HG02884 (cell line): Measurements from ENCODE around the gene TXNDC12.
A peak's percentile ranks its signal among the peaks of the same experiment; 100 is the strongest.
"Not testable (repeated sequence)": the region's sequence is repeated elsewhere in the genome, so short reads cannot be mapped to it uniquely, and the experiment has no call there.

Source experiments
- ATAC-seq: cut with Tn5 transposase; IDR thresholded peaks from one replicate; pipeline ENCODE4 v1.9.1; 2021; ENCODE audit warnings: mild to moderate bottlenecking, moderate library complexity; ENCODE audit not compliant: unreplicated experiment

The TXNDC12 gene

DNA sequence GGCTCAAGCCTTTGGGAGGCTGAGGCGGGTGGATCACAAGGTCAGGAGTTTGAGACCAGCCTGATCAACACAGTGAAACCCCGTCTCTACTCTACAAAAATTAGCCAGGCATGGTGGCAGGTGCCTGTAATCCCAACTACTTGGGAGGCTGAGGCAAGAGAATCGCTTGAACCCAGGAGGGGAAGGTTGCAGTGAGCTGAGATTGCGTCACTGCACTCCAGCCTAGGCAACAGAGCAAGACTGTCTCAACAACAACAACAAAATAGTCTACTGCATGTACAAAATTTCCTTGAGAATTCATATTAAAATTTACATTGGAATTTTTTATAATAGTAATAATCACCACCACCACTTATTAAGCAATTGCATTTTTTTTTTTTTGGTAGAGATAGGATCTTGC is 5.7 kb downstream of the TXNDC12 start:
- ATAC-seq: not testable (repeated sequence)

DNA sequence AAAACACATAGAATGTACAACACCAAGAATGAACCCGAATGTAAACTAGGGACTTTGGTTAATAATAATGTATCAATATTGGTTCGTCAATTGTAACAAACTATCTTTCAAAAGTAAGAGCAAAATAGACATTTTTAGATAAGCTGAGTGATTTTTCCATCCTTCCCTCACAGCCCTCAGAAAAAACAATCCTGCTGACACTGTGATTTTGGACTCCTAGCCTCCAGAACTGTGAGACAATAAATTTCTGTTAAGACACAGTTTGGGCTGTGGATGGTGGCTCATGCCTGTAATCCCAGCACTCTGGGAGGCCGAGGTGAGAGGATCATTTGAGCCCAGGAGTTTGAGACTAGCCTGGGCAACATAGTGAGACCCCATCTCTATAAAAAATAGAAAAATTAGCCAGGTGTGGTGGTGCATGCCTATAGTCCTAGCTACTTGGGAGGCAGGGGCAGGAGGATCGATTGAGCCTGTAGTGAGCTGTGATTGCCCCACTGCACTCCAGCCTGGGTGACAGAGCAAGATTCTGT is 9.3 kb downstream of the TXNDC12 start:
- not testable (repeated sequence) for ATAC-seq

- no peak for ATAC-seq
These were observed 9.8 kb downstream of the TXNDC12 start for GRCh38 chr1:52045236-52045635.

- no peak for ATAC-seq
These were observed 13.3 kb downstream of the TXNDC12 start for GRCh38 chr1:52041551-52042185.

DNA sequence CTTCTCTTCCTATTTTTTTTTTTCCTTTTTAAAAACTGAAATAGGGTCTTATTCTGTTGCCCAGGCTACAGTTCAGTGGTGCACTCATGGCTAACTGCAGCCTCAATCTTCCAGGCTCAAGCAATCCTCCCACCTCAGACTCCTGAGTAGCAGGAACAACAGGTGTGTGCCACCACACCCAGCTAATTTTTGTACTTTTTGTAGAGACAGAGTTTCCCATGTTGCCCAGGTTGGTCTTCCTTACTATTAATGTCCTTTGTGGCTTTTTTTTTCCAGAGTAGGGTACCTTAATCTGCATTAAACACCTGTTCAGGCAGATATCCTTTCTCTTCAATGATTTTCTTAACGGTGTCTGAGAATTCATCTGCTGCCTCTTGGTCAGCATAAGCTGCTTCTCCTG is 17.1 kb downstream of the TXNDC12 start:
- ATAC-seq: no peak

DNA sequence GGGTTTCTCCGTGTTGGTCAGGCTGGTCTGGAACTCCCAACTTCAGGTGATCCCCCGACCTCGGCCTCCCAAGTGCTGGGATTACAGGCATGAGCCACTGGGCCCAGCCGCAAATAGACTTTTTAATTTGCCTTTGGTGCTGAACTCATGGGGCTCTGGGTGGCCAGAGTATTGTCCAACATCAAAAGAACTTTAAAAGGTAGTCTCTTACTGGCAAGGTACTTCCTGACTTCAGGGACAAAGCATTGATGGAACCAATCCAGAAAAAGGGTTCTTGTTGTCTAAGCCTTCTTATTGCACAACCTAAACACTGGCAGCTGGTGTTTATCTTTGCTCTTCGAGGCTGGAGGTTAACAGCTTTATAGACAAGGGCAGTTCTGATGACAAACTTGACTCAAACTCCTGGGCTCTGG is 17.6 kb downstream of the TXNDC12 start:
- no peak for ATAC-seq

DNA sequence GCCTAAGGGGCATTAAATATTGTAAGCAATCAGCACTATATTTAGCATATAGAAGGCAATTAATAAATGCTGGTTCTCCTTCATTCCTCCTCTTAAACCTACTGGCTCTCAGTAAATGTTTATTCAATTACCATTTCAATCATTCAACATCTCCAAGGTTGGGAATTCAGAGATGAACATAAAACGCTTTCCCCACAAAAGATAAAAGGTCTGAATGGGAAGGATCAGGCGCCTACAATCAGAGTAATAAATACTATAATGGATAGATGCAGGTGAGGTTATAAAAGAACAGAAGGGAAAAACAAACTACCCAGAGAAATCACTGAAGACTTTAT is 21.0 kb downstream of the TXNDC12 start:
- no peak for ATAC-seq

DNA sequence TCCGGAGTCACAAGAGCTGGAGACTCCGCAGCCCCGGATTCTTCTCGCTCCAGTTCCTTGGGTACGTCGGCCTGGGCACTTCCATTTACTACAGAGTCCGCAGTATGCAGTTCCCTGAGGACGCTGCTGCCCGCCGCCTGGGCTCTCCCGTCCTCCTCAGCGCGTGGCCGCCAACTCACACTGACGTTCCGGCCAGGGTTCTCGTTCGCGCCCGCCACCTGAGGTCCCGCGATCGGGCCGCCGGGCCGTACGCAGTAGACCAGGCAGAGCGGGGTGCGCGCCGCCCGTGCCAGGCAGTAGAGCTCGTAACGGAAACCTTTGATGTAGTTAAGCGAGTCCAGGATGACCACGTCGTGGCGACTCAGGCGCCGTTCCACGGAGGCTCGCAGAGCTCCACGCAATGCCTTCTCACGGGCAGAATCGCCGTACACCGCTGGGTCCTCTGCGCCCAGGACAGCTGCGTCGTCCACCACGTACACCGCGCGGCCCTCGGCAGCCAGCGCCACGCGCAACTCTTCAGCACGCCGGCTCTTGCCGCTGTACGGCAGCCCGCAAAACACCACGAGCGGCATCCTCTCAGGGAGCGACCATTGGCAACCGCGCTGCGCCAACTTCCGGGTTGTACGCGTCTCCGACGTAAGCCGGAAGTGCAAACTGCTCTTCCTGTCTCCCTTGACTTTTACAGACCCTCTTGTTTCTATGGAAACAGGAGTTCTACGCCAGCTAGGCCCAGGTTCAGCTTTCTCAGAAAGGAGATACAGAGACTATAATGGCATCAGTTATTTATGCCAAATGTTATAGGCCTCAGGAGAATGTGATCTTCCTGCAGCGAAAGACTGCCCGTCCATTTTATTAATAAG is 21.6 kb downstream of the TXNDC12 start, which contains the start of gene KTI12:
TSS of gene KTI12 (minus strand) at position 621 of the 860 bp plus-strand sequence. CDS start at position 572, 49 bp downstream.
- ATAC-seq: peak; percentile 82

DNA sequence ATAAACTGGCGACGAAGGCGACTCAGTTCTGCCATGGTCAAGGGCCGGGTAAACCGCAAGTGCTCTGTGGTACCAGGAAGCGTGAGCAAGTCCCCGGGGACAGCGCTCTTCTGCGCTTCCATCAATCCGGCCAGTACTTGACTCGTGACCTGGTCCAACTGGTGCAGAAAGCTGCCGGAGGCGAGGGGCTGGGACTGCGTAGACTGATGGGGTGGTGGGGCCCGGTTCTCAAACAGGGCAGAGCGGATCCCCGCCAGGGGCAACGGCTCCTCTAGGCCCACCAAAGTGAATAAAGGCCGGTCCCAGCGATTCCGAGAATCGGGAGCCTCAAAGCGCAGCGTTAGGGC is 22.2 kb downstream of the TXNDC12 start:
- no peak for ATAC-seq

DNA sequence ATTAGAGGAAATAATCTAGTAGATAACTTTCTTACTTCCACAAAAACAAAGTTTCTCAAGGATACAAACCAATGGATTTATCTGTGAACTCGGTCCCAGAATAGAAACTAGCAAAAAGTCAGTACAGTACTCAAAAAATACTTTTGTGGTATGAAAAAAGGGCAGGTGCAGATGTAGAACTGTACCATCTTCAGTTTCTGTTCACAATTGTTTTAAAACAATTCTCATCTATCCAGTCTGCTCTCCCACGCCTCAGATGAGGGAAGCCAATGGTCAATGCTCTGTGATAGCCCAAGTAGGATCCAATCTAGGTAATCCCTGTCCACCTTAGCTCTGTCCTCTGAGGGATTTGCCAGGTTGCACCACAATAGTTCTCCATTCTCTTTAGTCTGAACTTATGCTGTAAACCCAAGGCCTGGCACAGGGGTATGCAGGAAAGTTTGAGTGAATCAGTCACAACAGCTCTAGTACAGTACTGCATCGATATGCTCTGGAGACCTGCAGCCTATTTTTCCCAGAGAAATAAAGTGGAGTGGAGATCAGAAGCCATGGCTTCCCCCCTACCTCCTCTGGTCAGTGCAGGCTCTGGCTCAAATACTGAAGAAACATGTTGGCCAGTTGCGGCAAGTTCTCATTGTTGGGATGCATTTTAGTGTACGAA is 22.7 kb downstream of the TXNDC12 start:
- ATAC-seq: no peak

GRCh38 chr1:52028839-52029238 is 26.2 kb downstream of the TXNDC12 start:
- not testable (repeated sequence) for ATAC-seq

DNA sequence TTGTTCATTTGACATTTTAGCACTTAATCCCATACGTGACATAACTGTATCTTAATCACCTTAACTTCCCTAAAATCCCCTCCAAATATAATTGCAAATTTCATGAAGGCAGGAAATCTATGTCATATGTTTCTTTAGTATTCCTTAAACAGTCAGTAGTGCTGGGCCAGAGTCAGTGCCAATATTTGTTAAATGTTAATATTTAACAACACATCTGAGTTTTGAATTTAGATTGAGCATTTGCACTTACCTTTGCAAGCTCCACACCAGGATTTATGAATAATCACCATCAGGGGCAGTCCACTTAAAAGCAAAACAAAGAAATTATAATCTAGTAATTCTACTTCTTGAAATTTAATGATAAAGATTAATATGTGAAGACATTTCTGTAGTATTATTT is 26.7 kb downstream of the TXNDC12 start:
- ATAC-seq: no peak

DNA sequence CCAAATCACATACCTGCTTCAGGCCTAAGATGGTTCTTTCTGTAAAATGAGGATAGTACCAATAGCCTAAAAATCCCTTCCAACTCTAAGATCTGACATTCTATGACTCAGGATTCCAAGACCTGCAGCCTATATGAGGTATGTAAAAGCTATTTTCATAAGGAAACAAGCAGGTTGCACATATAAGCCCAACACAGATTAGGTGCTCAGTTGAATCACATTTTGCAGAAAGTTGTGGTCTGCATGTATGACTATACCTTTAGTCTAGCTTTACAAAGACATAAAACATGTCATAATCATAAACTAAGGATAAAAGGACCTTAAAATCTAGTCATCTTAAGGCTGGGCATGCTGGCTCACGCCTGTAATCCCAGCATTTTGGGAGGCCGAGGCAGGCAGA is 28.7 kb downstream of the TXNDC12 start:
- no peak for ATAC-seq

DNA sequence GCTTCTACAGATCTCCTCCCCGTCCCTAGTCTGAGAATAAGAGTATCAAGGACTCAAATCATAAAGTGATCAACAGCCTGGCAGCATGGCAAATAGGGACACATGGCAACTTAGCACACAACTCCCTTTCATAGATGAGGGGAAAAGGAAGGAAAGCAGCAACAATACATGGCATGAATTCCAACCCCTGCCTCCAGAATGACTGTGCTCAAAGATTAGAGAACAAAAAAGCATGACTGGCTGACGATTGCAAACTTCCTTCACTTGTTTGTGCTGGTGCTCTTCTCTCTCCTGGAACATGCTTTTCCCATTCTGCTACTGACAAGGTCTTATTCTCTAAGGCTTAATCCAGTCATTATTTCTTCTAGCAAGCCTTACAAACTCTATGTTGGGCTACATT is 32.9 kb downstream of the TXNDC12 start:
- ATAC-seq: no peak

DNA sequence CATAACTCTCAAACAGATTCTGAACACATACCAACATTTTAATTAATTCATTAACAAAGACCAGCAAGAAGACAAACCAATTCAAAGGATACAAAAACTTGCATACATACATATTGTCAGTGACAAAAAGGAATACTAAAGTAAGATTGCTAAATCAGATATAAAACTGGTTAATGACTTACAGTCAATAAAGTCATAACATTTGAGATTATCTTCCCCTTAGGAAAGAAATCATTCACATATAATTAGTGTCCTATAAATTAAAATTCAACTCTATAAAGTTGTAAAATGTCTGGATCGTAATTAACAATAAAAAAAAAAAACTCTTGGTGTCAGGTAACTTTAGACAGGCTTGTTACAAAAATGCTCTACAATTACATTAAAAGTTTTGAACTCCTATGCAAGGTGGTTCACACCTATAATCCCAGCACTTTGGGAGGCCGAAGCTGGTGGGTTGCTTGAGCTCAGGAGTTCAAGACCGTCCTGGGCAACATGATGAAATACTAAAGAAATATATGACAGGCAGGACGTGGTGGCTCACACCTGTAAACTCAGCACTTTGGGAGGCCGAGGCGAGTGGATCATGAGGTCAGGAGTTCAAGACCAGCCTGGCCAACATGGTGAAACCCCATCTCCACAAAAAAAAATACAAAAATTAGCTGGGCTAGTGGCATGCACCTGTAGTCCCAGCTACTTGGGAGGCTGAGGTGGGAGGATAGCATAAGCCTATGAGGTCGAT is 46.8 kb downstream of the TXNDC12 start:
- no peak for ATAC-seq

DNA sequence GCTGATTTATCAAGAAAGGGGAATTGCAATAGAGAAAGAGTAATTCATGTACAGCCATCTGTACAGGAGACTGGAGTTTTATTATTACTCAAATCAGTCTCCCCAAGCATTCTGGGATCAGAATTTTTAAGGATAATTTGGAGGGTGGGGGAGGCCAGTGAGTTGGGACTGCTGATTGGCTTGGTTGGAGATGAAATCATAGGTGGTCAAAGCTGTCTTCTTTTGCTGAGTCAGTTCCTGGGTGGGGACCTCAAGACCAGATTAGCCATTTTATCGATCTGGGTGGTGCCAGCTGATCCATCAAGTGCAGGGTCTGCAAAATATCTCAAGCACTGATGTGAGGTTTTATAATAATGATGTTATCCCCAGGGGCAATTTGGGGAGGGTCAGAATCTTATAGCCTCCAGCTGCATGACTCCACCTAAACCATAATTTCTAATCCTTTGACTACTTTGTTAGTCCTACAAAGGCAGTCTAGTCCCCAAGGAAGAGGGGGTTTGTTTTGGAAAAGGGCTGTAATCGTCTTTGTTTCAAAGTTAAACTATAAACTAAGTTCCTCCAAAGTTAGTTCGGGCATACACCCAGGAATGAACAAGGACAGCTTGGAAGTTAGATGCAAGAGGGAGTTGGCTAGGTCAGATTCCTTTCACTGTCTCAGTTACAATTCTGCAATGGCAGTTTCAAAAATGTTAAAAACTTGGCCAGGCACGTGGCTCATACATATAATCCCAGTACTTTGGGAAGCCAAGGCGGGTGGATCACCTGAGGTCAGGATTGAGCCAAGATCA is 47.6 kb downstream of the TXNDC12 start:
- no peak for ATAC-seq

DNA sequence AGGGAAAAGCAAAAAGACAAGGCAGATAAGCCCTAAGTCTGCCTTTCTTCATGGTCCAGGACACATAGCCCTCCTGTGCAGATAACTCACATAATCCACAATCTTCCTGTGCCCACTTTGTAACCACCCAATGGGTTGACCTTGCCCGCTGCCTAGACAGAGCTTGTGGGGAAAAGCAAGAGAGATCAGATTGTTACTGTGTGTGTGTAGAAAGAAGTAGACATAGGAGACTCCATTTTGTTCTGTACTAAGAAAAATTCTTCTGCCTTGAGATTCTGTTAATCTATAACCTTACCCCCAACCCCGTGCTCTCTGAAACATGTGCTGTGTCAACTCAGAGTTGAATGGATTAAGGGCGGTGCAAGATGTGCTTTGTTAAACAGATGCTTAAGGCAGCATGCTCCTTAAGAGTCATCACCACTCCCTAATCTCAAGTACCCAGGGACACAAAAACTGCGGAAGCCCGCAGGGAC is 48.9 kb downstream of the TXNDC12 start:
- not testable (repeated sequence) for ATAC-seq

GRCh38 chr1:52005548-52005947 is 49.4 kb downstream of the TXNDC12 start:
- not testable (repeated sequence) for ATAC-seq

DNA sequence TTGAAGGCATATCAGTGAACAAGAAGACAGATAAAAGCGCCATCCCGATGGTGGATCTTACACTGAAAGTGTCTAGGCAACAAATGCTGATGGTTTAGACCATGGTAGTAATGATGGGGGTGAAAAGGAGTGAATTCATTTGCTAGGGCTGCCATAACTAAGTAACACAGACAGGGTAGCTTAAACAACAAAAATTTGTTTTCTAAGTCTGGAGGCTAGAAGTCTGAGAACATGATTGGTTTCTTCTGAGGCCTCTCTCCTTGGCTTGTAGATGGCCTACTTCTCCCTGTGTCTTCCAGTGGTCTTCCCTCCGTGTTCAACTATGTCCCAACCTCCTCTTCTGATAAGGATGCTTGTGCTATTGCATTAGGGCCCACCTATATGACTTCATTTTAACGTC is 51.1 kb downstream of the TXNDC12 start:
- ATAC-seq: no peak
